Dermis blood vessel endothelial cell (primary cell): Measurements from ENCODE around the gene GNAS-AS1. TPM values are rescaled to one million over a fixed set of nuclear protein-coding genes. Genes with fewer than 3 reads are reported as not detected.

Source experiments
- DNase-seq: peaks from one replicate; pipeline ENCODE4 v3.0.0; 2010
- total RNA-seq: library from RNA; depleted of rRNA; stranded (reverse); fragments of >200 nt; gene quantifications from 2 replicates; pipeline ENCODE4 v1.2.3, GENCODE V29; 2014

Gene GNAS-AS1
- total RNA-seq, 1 donor from 2014 or later: not detected

- DNase-seq: no peak
Measured at GRCh38 chr20:58855506-58856389, 5.0 kb upstream of the GNAS-AS1 start.

- no peak for DNase-seq
Measured at GRCh38 chr20:58854638-58855471, 4.2 kb upstream of the GNAS-AS1 start.

- no peak for DNase-seq
Measured at GRCh38 chr20:58853976-58854637, 3.4 kb upstream of the GNAS-AS1 start.

- no peak for DNase-seq
Measured at GRCh38 chr20:58853466-58853865, 2.8 kb upstream of the GNAS-AS1 start.

- peak; percentile 70 for DNase-seq
Measured at GRCh38 chr20:58852543-58853271, 2.0 kb upstream of the GNAS-AS1 start, which contains the start of gene GNAS. Gene GNAS (plus strand): TSS chr20:58852716.

GRCh38 chr20:58851969-58852458 lies 1.3 kb upstream of the GNAS-AS1 start:
- DNase-seq: no peak

- DNase-seq: no peak
Measured at GRCh38 chr20:58851221-58851968, 693 bp upstream of the GNAS-AS1 start.

- DNase-seq: no peak
Measured at GRCh38 chr20:58847463-58847862, 3.2 kb downstream of the GNAS-AS1 start.

GRCh38 chr20:58845706-58846105 lies 5.0 kb downstream of the GNAS-AS1 start:
- no peak for DNase-seq

GRCh38 chr20:58843128-58843556 lies 7.6 kb downstream of the GNAS-AS1 start:
- no peak for DNase-seq

- no peak for DNase-seq
Measured at GRCh38 chr20:58842276-58842675, 8.4 kb downstream of the GNAS-AS1 start.

- DNase-seq: no peak
Measured at GRCh38 chr20:58841539-58842264, 9.0 kb downstream of the GNAS-AS1 start.

GRCh38 chr20:58840816-58841538 lies 9.7 kb downstream of the GNAS-AS1 start:
- peak; percentile 2 for DNase-seq

- DNase-seq: no peak
Measured at GRCh38 chr20:58839991-58840747, 10.5 kb downstream of the GNAS-AS1 start.

- peak; percentile 53 for DNase-seq
Measured at GRCh38 chr20:58839474-58839874, 11.2 kb downstream of the GNAS-AS1 start.

GRCh38 chr20:58838174-58838573 lies 12.5 kb downstream of the GNAS-AS1 start:
- no peak for DNase-seq

- DNase-seq: no peak
Measured at GRCh38 chr20:58837717-58838116, 13.0 kb downstream of the GNAS-AS1 start.

GRCh38 chr20:58836616-58837204 lies 14.0 kb downstream of the GNAS-AS1 start:
- DNase-seq: no peak

- DNase-seq: no peak
Measured at GRCh38 chr20:58835231-58835630, 15.5 kb downstream of the GNAS-AS1 start.
